ENCODE data around the gene SAMD4A. TPM values are rescaled to one million over a fixed set of nuclear protein-coding genes. Genes with fewer than 3 reads are reported as not detected.

The SAMD4A gene
- total RNA-seq, 1 experiment from 2014 or later, result 26.5 TPM

- peaks cover 54% of the 10 kb centered on the region for H3K4me1 ChIP-seq (ENCODE audit: insufficient read depth, low read length, poor library complexity, severe bottlenecking)
- POLR2A ChIA-PET (ENCODE audit: low non-redundant PET), result no interaction called here
- no peaks in the 10 kb centered on the region for H3K9me3 ChIP-seq (ENCODE audit: low read depth, low read length, poor library complexity, severe bottlenecking)
- H3K4me3 ChIP-seq (ENCODE audit: low read depth, low read length, poor library complexity, severe bottlenecking), result no peak overlapping the region
- H3K27ac ChIP-seq (ENCODE audit: low read depth, low read length, poor library complexity, severe bottlenecking), result peak overlapping the region; percentile 26
- DNase-seq (ENCODE audit: low spot score), result peak; percentile 91
- intact Hi-C loops (cut with micrococcal nuclease; ENCODE audit: unreplicated experiment), result no loop called here
- H3K36me3 ChIP-seq (ENCODE audit: insufficient read depth, low read length, poor library complexity, severe bottlenecking), result no peaks in the 10 kb centered on the region
- TF ChIP-seq CTCF (conservative IDR thresholded peaks at IDR 0.05; ENCODE audit: low read depth, low read length) (no peak), EZH2 (IDR thresholded peaks at IDR 0.05; ENCODE audit: borderline replicate concordance, low read depth, low read length, poor library complexity, severe bottlenecking) (no peak)
- no peaks in the 10 kb centered on the region for H3K27me3 ChIP-seq (replicated peaks; ENCODE audit: insufficient read depth, low read depth, low read length, poor library complexity)
- CTCF ChIA-PET, result interaction anchor here (1.3 kb wide), 1 partner anchor 14 kb away, joined by 7 read pairs; no protein-coding TSS in a partner anchor
- BruUV-seq (replicated peaks), result no TSS peak
These were observed 110.1 kb downstream of the SAMD4A start for GRCh38 chr14:54676812-54677708.

DNA sequence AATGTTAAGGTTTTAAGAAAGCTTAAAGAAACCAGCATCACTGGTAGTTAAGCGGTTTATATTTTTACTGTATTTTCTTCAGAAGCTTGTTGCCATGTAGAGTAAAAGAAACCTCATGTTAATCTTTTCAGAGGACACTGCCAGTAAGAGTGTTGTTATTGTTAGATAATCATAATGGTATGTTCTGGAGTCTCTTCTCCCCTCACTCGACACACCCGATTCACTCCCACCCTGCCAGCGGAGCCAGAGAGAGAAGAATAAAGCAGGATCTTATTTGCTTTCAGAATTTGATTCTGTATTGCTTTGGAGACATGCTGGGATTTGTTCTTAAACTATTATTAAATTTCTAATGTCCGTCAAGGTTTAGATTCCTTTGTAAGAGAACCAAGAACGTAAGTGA lies 113.7 kb downstream of the SAMD4A start:
- Histone ChIP-seq H3K27me3 (replicated peaks; ENCODE audit: insufficient read depth, low read depth, low read length, poor library complexity) (no peaks in the 10 kb centered on the region), H3K9me3 (ENCODE audit: low read depth, low read length, poor library complexity, severe bottlenecking) (no peaks in the 10 kb centered on the region), H3K36me3 (ENCODE audit: insufficient read depth, low read length, poor library complexity, severe bottlenecking) (no peaks in the 10 kb centered on the region), H3K27ac (ENCODE audit: low read depth, low read length, poor library complexity, severe bottlenecking) (no peak overlapping the region), H3K4me3 (ENCODE audit: low read depth, low read length, poor library complexity, severe bottlenecking) (no peak overlapping the region), H3K4me1 (ENCODE audit: insufficient read depth, low read length, poor library complexity, severe bottlenecking) (peaks cover 45% of the 10 kb centered on the region)
- no peak for DNase-seq (ENCODE audit: low spot score)
- no peak for TF ChIP-seq CTCF (conservative IDR thresholded peaks at IDR 0.05; ENCODE audit: low read depth, low read length)
- no peak for TF ChIP-seq EZH2 (IDR thresholded peaks at IDR 0.05; ENCODE audit: borderline replicate concordance, low read depth, low read length, poor library complexity, severe bottlenecking)
- ChIA-PET POLR2A (ENCODE audit: low non-redundant PET) (no interaction called here), CTCF (no interaction called here)
- intact Hi-C loops (cut with micrococcal nuclease; ENCODE audit: unreplicated experiment), result no loop called here
- no TSS peak for BruUV-seq (replicated peaks)

DNA sequence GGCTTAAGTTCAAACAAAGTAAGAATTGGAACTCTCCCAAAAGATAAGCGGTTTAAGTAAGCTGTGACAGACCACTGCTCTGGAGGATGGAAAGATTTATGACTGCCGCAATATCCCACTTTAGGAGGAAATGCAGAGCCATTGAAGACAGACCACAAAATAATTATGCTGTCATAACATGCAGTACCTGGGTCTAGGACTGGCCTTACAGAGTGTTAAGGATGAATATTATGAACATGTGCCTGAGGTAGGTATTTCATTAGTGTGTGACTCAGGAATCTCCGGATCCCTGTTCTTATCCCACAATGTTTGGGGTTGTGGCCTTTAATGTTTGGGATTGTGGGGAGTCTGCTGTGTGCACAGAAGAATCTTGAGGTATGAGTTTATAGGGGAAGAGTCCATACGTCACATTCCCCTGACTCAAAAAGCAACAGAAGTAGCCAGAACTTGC lies 114.9 kb downstream of the SAMD4A start:
- TF ChIP-seq CTCF (conservative IDR thresholded peaks at IDR 0.05; ENCODE audit: low read depth, low read length), result no peak
- no peak for TF ChIP-seq EZH2 (IDR thresholded peaks at IDR 0.05; ENCODE audit: borderline replicate concordance, low read depth, low read length, poor library complexity, severe bottlenecking)
- H3K4me1 ChIP-seq (ENCODE audit: insufficient read depth, low read length, poor library complexity, severe bottlenecking), result peaks cover 35% of the 10 kb centered on the region
- no TSS peak for BruUV-seq (replicated peaks)

More for the DNA sequence above, 114.9 kb downstream of the SAMD4A start:
- intact Hi-C loops (cut with micrococcal nuclease; ENCODE audit: unreplicated experiment), result no loop called here
- CTCF ChIA-PET, result no interaction called here
- POLR2A ChIA-PET (ENCODE audit: low non-redundant PET), result no interaction called here
- Histone ChIP-seq H3K4me3 (ENCODE audit: low read depth, low read length, poor library complexity, severe bottlenecking) (no peak overlapping the region), H3K27me3 (replicated peaks; ENCODE audit: insufficient read depth, low read depth, low read length, poor library complexity) (no peaks in the 10 kb centered on the region), H3K27ac (ENCODE audit: low read depth, low read length, poor library complexity, severe bottlenecking) (no peak overlapping the region), H3K9me3 (ENCODE audit: low read depth, low read length, poor library complexity, severe bottlenecking) (no peaks in the 10 kb centered on the region), H3K36me3 (ENCODE audit: insufficient read depth, low read length, poor library complexity, severe bottlenecking) (no peaks in the 10 kb centered on the region)
- peak; percentile 79 for DNase-seq (ENCODE audit: low spot score)
